Transverse colon (tissue), 3 donors: ENCODE data around the gene KRTAP4-2.

Source experiments
- CTCF ChIP-seq, 5 experiments: fragments of 200-600 bp in 3 of 5; fragments of 450-650 bp in 2 of 5; sonication (generic) in 3 of 5; IDR thresholded peaks; 1 replicate in 2 of 5; 2 replicates in 3 of 5; pipeline ENCODE4 v1.5.1; 2016 to 2017; ENCODE audit warnings: antibody characterized with exemption in 5 of 5, inconsistent platforms in 3 of 5, mild to moderate bottlenecking in 2 of 5, moderate library complexity in 1 of 5
- EP300 ChIP-seq: sonication (generic); formaldehyde crosslinking; IDR thresholded peaks from one replicate; pipeline ENCODE4 v1.6.1; 2017; ENCODE audit warnings: antibody characterized with exemption, low read depth
- POLR2A ChIP-seq: fragments of 450-650 bp; IDR thresholded peaks from one replicate; pipeline ENCODE4 v1.6.1; 2016; ENCODE audit warnings: antibody characterized with exemption, mild to moderate bottlenecking, moderate library complexity

- TF ChIP-seq CTCF (IDR thresholded peaks at IDR 0.05), result no peak
- TF ChIP-seq EP300, result no peak
- TF ChIP-seq POLR2A, result no peak
Measured at GRCh38 chr17:41190328-41190727, 12.3 kb upstream of the KRTAP4-2 start.
